ENCODE measurements around the gene MED15. TPM values are rescaled to one million over a fixed set of nuclear protein-coding genes. Genes with fewer than 3 reads are reported as not detected.

The MED15 gene
- polyA plus RNA-seq, 1 experiment: 42.7 TPM

DNA sequence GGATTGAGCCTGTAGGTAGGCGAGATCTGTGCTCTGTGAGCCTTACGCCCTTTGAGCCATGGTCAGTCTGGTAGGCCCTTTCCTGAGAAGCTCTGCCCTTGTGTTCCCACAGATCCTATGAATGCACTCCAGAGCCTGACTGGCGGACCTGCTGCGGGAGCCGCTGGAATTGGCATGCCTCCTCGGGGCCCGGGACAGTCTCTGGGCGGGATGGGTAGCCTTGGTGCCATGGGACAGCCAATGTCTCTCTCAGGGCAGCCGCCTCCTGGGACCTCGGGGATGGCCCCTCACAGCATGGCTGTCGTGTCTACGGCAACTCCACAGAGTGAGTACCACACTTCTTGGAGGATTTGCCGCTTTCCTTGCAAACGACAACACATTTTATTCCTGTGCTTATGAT lies 47.4 kb downstream of the MED15 start:
- ChIA-PET CTCF (interaction anchor here (1.0 to 11.1 kb wide), 2 partner anchors 9 to 12 kb away, joined by 3 to 184 read pairs; no protein-coding TSS in a partner anchor), POLR2A (interaction anchor here (0.6 kb wide), 1 partner anchor 23 kb away, joined by 3 read pairs; no protein-coding TSS in a partner anchor)
- Histone ChIP-seq H3K36me3 (ENCODE audit: control insufficient read depth, insufficient read depth, low read length) (peaks cover 28% of the 10 kb centered on the region), H3K27me3 (ENCODE audit: control insufficient read depth, insufficient read depth, low read length) (no peaks in the 10 kb centered on the region), H3K4me3 (ENCODE audit: low read depth, low read length) (no peak overlapping the region)
- no peak for DNase-seq (ENCODE audit: low read depth)
- no peak for TF ChIP-seq CTCF (IDR thresholded peaks at IDR 0.05; ENCODE audit: insufficient read depth, low read depth, low read length)

GRCh38 chr22:20558534-20558933 lies 51.1 kb downstream of the MED15 start:
- Histone ChIP-seq H3K4me3 (ENCODE audit: low read depth, low read length) (no peak overlapping the region), H3K36me3 (ENCODE audit: control insufficient read depth, insufficient read depth, low read length) (peaks cover 26% of the 10 kb centered on the region), H3K27me3 (ENCODE audit: control insufficient read depth, insufficient read depth, low read length) (no peaks in the 10 kb centered on the region)
- CTCF ChIA-PET: interaction anchor here (11.1 kb wide), 1 partner anchor 9 kb away, joined by 184 read pairs; no protein-coding TSS in a partner anchor
- no peak for DNase-seq (ENCODE audit: low read depth)
- POLR2A ChIA-PET: no interaction called here
- TF ChIP-seq CTCF (IDR thresholded peaks at IDR 0.05; ENCODE audit: insufficient read depth, low read depth, low read length): no peak

DNA sequence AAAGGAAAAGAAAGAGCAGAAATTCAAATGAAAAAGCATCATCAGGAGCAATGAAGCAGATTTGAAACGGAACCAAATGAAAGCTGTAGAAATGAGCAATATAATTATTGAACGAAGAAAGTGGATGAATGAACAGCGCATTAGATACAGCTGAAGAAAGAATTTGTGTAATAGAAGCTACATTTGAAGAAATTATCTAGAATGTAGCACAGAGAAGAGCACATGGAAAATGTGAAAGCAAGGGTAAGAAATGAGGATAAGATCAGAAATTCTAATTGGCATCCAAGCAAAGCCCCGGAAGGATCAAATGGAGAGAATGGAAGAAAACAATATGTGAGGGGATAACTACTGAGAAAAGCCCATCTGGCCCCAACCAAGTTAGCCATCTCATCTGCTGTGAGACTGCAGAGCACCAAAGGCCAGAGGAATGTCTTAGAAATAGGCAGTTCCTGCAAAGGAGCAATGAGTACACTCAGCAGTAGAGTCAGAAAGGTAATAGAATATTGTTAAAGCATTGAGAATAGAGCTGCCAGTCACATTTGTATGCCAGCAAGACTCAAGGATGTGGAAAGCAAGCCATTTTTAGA lies 51.9 kb downstream of the MED15 start:
- TF ChIP-seq CTCF (IDR thresholded peaks at IDR 0.05; ENCODE audit: insufficient read depth, low read depth, low read length): no peak
- Histone ChIP-seq H3K36me3 (ENCODE audit: control insufficient read depth, insufficient read depth, low read length) (peaks cover 21% of the 10 kb centered on the region), H3K27me3 (ENCODE audit: control insufficient read depth, insufficient read depth, low read length) (no peaks in the 10 kb centered on the region), H3K4me3 (ENCODE audit: low read depth, low read length) (no peak overlapping the region)
- DNase-seq (ENCODE audit: low read depth): no peak
- POLR2A ChIA-PET: no interaction called here
- CTCF ChIA-PET: interaction anchor here (0.7 to 11.1 kb wide), 2 partner anchors 8 to 9 kb away, joined by 3 to 184 read pairs; no protein-coding TSS in a partner anchor

DNA sequence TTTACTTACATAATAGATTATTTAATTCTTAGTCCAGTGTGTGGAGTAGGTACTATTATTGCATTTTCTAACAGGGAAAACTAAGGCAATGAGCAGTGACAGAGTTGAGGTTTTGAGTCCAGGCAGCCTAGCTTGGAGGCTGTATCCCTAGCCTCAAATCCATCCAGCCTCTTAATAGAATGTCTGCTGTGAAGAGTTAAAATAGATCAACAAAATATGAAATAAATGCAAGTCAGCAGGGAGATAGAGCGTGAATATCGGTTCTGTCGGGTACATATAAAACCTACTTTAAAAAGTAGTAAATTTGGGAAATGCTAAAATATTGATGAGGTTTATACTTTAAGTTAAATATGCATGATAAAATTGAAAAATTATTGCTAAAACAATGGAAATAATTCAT lies 53.3 kb downstream of the MED15 start:
- CTCF ChIA-PET: interaction anchor here (0.6 kb wide), 1 partner anchor 143 kb away, joined by 3 read pairs; no protein-coding TSS in a partner anchor
- POLR2A ChIA-PET: no interaction called here
- Histone ChIP-seq H3K4me3 (ENCODE audit: low read depth, low read length) (no peak overlapping the region), H3K36me3 (ENCODE audit: control insufficient read depth, insufficient read depth, low read length) (peaks cover 24% of the 10 kb centered on the region), H3K27me3 (ENCODE audit: control insufficient read depth, insufficient read depth, low read length) (no peaks in the 10 kb centered on the region)
- no peak for DNase-seq (ENCODE audit: low read depth)
- no peak for TF ChIP-seq CTCF (IDR thresholded peaks at IDR 0.05; ENCODE audit: insufficient read depth, low read depth, low read length)

- no peak for TF ChIP-seq CTCF (IDR thresholded peaks at IDR 0.05; ENCODE audit: insufficient read depth, low read depth, low read length)
- CTCF ChIA-PET: interaction anchor here (0.6 to 11.0 kb wide), 2 partner anchors 8 to 24 kb away, joined by 3 to 184 read pairs; no protein-coding TSS in a partner anchor
- H3K27me3 ChIP-seq (ENCODE audit: control insufficient read depth, insufficient read depth, low read length): no peaks in the 10 kb centered on the region
- peaks cover 31% of the 10 kb centered on the region for H3K36me3 ChIP-seq (ENCODE audit: control insufficient read depth, insufficient read depth, low read length)
- no peak for DNase-seq (ENCODE audit: low read depth)
- POLR2A ChIA-PET: no interaction called here
- H3K4me3 ChIP-seq (ENCODE audit: low read depth, low read length): no peak overlapping the region
Measured at GRCh38 chr22:20561882-20562281, 54.5 kb downstream of the MED15 start.
